Smooth muscle cell (in vitro differentiated cells): ENCODE data around the gene ZNF597. TPM values are rescaled to one million over a fixed set of nuclear protein-coding genes. Genes with fewer than 3 reads are reported as not detected.

Experiments
- DNase-seq: peaks from one replicate; lab custom pipeline; 2025; ENCODE audit not compliant: unreplicated experiment; lab: John Stamatoyannopoulos, UW
- H2AFZ ChIP-seq: fragments of 200-600 bp; sonication (generic); 2 replicates; pipeline ENCODE4 v1.6.0; 2016; ENCODE audit warnings: antibody characterized with exemption, low read depth, mild to moderate bottlenecking
- H3F3A ChIP-seq: fragments of 200-600 bp; sonication (generic); 2 replicates; pipeline ENCODE4 v1.6.0; 2017; ENCODE audit warnings: antibody characterized with exemption, low read depth
- H3K27ac ChIP-seq: fragments of 200-600 bp; sonication (generic); 2 replicates; pipeline ENCODE4 v1.5.1; 2016; ENCODE audit warnings: low read depth, mild to moderate bottlenecking
- H3K27me3 ChIP-seq: fragments of 200-600 bp; sonication (generic); 2 replicates; pipeline ENCODE4 v1.6.1; 2016; ENCODE audit warnings: low read depth, mild to moderate bottlenecking
- H3K36me3 ChIP-seq: fragments of 200-600 bp; sonication (generic); 2 replicates; pipeline ENCODE4 v1.5.1; 2016; ENCODE audit warnings: low read depth
- H3K4me1 ChIP-seq: fragments of 200-600 bp; sonication (generic); 2 replicates; pipeline ENCODE4 v1.5.1; 2016; ENCODE audit warnings: low read depth
- H3K4me2 ChIP-seq: fragments of 200-600 bp; sonication (generic); 2 replicates; pipeline ENCODE4 v1.6.0; 2016; ENCODE audit warnings: mild to moderate bottlenecking
- H3K4me3 ChIP-seq: fragments of 200-600 bp; sonication (generic); 2 replicates; pipeline ENCODE4 v1.5.1; 2016; ENCODE audit warnings: mild to moderate bottlenecking
- H3K79me2 ChIP-seq: fragments of 200-600 bp; sonication (generic); 2 replicates; pipeline ENCODE4 v1.6.0; 2016; ENCODE audit warnings: low read depth, mild to moderate bottlenecking
- H3K9ac ChIP-seq: fragments of 200-600 bp; sonication (generic); 2 replicates; pipeline ENCODE4 v1.6.0; 2016; ENCODE audit warnings: low read depth
- H3K9me3 ChIP-seq: fragments of 200-600 bp; sonication (generic); replicated peaks from 2 replicates; pipeline ENCODE4 v1.5.1; 2016; ENCODE audit warnings: low read depth
- H4K20me1 ChIP-seq: fragments of 200-600 bp; sonication (generic); 2 replicates; pipeline ENCODE4 v1.6.0; 2016; ENCODE audit warnings: low read depth
- WGBS: methylation state at CpG from one replicate; pipeline ENCODE4 v1.1.7; 2016; ENCODE audit warnings: low lambda C conversion rate; 5-methylcytosine and 5-hydroxymethylcytosine counted together
- polyA plus RNA-seq: library from polyadenylated mRNA; unstranded; fragments of >200 nt; fragmentation: Nextera tagmentation; extraction: Ambion mirVana; gene quantifications from 2 replicates; pipeline ENCODE4 v1.2.1, GENCODE V29; 2016
- total RNA-seq: library from RNA; depleted of rRNA; stranded (reverse); fragments of >200 nt; gene quantifications from 2 replicates; pipeline ENCODE4 v1.2.3, GENCODE V29; 2014
- TF ChIP-seq, protein P1 (sequence below): fragments of 200-600 bp; sonication (generic); IDR thresholded peaks from 2 replicates; pipeline ENCODE4 v1.5.1; 2017; ENCODE audit warnings: borderline replicate concordance, mild to moderate bottlenecking, antibody characterized with exemption; ENCODE audit not compliant: insufficient read depth, poor library complexity, severe bottlenecking

The ZNF597 gene
- total and polyA plus RNA-seq, 2 experiments from 2014 or later = 6.7 to 12.5 TPM

DNA sequence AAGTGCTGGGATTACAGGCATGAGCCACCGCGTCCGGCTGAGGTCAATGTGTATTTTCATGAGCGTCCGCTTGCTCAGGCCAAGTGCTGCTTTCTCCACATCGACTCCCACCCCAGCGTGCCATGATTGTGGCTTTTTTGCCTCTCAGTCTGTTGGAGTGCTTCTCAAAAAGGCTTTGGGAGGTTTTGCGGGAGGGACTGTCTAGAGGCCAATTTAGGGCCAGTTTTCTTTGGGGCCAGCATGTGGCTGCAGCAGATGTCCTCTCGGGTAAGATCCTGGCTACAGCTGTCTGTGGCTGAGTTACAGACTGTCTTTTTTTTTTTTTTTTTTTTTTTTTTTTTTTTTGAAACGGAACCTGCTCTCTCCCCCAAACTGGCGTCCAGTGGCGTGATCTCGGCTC, 45.5 kb upstream of the ZNF597 start:
- H3K9me3 ChIP-seq = no peaks in the 10 kb centered on the region
- H3K27ac ChIP-seq = no peak overlapping the region
- no peak overlapping the region for H2AFZ ChIP-seq
- no peaks in the 10 kb centered on the region for H3K79me2 ChIP-seq
- no peak overlapping the region for H3K4me3 ChIP-seq
- no peak overlapping the region for H3K9ac ChIP-seq
- 73% methylated on average over 9 of the region's 13 CpGs for WGBS
- H4K20me1 ChIP-seq = peaks cover 17% of the 10 kb centered on the region
- H3K36me3 ChIP-seq = no peaks in the 10 kb centered on the region
- TF ChIP-seq, protein P1, sequence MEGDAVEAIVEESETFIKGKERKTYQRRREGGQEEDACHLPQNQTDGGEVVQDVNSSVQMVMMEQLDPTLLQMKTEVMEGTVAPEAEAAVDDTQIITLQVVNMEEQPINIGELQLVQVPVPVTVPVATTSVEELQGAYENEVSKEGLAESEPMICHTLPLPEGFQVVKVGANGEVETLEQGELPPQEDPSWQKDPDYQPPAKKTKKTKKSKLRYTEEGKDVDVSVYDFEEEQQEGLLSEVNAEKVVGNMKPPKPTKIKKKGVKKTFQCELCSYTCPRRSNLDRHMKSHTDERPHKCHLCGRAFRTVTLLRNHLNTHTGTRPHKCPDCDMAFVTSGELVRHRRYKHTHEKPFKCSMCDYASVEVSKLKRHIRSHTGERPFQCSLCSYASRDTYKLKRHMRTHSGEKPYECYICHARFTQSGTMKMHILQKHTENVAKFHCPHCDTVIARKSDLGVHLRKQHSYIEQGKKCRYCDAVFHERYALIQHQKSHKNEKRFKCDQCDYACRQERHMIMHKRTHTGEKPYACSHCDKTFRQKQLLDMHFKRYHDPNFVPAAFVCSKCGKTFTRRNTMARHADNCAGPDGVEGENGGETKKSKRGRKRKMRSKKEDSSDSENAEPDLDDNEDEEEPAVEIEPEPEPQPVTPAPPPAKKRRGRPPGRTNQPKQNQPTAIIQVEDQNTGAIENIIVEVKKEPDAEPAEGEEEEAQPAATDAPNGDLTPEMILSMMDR = no peak
- no peaks in the 10 kb centered on the region for H3K4me1 ChIP-seq
- no peak overlapping the region for H3K4me2 ChIP-seq
- no peaks in the 10 kb centered on the region for H3F3A ChIP-seq
- no peaks in the 10 kb centered on the region for H3K27me3 ChIP-seq
- DNase-seq = no peak

DNA sequence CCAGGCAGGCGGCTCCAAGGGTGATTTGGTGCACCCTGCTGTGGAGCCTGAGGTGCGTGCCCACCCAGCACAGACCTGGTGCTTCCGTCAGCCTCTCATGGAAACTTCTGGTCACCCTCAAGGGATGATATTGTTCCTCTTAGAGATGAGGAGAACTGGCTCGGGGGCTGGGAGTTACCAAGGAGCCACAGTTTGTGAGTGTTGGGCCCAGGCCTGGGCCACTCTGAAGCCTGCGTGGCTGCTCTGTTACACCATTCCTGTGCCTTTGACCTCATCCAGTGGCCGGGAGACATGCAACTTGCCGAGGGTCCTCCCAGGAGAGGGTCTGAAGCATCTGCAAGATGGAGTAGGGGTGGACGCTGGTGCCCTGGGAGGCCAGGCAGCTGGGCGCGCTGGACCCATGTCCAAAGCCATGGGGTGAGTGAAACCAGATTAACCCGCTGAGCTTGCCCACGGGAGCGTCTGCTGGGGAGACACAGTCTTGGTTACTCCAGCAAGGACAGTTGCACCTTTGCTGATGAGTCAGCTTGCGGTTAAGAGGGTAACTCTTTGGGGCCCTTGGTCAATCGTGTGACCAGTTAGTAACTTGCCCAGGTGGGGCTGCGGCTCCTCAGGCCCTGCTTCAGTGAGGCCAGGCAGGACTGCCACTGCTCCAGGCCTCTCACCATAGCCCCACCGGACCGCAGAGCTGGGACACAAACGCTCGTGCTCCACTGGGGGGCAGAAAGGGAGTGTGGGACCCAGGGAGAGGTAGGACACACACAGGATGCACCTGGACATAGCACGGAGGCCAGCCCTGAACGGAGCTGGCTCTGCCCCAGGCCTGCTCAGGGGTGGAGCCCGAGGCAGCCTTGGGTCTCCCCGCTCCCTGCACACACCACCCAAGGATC, 44.5 kb upstream of the ZNF597 start:
- DNase-seq = no peak
- 94% methylated on average over 24 of the region's 24 CpGs for WGBS
- Histone ChIP-seq H3K79me2 (no peaks in the 10 kb centered on the region), H3K4me1 (no peaks in the 10 kb centered on the region), H3K9me3 (no peaks in the 10 kb centered on the region), H3K36me3 (no peaks in the 10 kb centered on the region), H3K27ac (no peak overlapping the region), H3K9ac (no peak overlapping the region), H4K20me1 (peaks cover 17% of the 10 kb centered on the region), H3F3A (no peaks in the 10 kb centered on the region), H3K27me3 (no peaks in the 10 kb centered on the region), H3K4me2 (no peak overlapping the region), H2AFZ (no peak overlapping the region), H3K4me3 (no peak overlapping the region)
- TF ChIP-seq, protein P1 = no peak

DNA sequence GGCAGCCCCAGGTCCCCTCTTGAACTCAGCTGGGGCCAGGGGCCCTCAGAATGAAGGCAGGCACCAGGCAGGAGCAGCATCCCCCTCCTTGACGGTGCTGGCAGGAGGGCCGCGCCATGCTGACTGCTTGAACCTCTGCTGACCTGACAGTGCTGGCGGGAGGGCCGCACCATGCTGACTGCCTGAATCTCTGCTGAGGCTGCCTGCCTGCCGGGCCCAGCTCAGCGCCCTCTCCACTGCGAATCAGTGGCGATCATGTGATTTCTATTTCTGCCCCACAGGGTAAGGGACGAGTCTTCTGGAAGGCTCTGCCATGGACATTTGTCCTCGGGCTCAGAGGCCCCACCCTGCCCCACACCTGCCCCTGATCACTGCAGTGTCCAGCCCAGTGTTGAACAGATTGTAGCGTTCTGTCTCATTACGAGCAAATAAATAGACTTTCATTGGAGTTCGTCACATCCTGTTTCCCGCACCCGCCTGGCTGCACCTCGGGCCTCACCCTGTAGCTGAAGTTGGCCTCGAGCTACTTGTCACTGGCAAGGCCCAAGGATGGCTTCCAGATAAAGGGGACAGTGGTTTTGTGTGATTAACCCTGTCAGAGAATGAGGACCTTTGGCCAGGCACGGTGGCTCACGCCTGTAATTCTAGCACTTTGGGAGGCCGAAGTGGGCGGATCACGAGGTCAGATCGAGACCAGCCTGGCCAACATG, 43.4 kb upstream of the ZNF597 start:
- Histone ChIP-seq H3K4me1 (no peaks in the 10 kb centered on the region), H3K9ac (no peak overlapping the region), H3K79me2 (no peaks in the 10 kb centered on the region), H3K4me3 (no peak overlapping the region), H2AFZ (no peak overlapping the region), H3K36me3 (no peaks in the 10 kb centered on the region), H4K20me1 (peaks cover 24% of the 10 kb centered on the region), H3F3A (no peaks in the 10 kb centered on the region), H3K27ac (no peak overlapping the region), H3K4me2 (no peak overlapping the region), H3K27me3 (no peaks in the 10 kb centered on the region), H3K9me3 (no peaks in the 10 kb centered on the region)
- no peak for DNase-seq
- TF ChIP-seq, protein P1 = no peak
- WGBS = 94% methylated on average over 24 of the region's 24 CpGs
